HL-60/S4 treated with phorbol 12-myristate 13-acetate at 8.2 ng/mL for 4 days and 3 days (cell line): ENCODE measurements around the gene HOXC6.

Experiments
- in situ Hi-C: fragments of 300-500 bp; cut with MboI; formaldehyde crosslinking; loops from 2 replicates; pipeline ENCODE4 v1.15.0; 2022; ENCODE audit warnings: low sequenced_read_pairs

The HOXC6 gene

DNA sequence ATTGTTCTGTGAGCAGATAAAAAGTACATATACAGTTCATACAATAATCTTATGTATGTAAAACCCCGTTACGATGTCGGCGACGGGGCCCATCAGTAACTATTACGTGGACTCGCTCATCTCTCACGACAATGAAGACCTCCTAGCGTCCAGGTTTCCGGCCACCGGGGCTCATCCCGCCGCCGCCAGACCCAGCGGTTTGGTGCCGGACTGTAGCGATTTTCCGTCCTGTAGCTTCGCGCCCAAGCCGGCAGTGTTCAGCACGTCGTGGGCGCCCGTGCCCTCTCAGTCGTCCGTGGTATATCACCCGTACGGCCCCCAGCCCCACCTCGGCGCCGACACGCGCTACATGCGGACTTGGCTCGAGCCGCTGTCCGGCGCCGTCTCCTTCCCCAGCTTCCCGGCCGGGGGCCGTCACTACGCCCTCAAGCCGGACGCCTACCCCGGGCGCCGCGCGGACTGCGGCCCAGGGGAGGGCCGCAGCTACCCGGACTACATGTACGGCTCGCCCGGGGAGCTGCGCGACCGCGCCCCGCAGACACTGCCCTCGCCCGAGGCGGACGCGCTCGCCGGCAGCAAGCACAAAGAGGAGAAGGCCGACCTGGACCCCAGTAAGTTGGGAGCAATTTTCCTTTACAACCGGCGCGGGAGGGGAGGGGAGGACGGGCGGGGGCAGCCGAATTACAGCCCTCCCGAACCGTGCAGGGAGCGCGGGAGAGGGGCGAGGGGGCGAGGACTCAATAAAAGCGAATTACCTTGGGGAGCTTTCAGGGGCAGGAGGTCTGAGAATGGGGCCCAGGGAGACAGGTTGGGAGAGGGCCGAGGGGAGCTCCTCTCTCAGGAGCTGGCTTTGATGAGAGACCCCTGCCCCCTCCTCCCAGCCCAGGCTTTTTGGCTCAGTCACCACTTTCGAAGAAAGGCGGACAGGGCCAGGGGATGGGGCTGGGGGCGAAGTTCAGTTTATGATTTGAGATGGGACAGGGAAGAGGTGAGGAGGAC is 27.8 kb upstream of the HOXC6 start, which contains the start of gene HOXC9:
Gene HOXC9 (plus strand): TSS at position 46 of the 999 bp plus-strand sequence. CDS start 28 bp downstream, at position 74.
- in situ Hi-C loops = no loop called here

GRCh38 chr12:54001283-54002187 is 26.7 kb upstream of the HOXC6 start:
- in situ Hi-C loops = no loop called here

GRCh38 chr12:54002278-54002914 is 25.8 kb upstream of the HOXC6 start:
- in situ Hi-C loops = no loop called here

DNA sequence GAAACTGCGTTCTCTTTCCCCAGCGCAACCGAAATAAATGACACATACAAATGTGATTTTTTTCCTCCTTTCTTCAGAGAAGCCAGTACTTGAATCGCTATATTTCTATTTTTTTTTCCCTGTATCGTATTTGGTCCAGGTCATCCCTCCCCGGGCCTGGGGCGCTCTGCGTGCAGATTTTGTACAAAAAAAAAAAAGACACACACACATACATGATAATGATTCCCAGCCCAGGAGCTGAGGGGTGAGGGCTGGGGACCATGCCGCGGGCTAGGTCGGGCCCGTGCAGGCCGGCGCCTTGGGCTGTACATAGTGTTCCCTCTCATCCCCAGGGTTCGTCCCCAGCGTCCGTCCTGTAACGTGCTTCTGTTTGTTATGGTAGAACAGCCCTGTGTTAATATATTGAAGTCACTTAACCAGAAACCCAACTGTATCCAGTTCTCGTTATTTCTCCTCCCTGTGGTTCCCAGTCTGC is 25.3 kb upstream of the HOXC6 start:
- in situ Hi-C loops = no loop called here

DNA sequence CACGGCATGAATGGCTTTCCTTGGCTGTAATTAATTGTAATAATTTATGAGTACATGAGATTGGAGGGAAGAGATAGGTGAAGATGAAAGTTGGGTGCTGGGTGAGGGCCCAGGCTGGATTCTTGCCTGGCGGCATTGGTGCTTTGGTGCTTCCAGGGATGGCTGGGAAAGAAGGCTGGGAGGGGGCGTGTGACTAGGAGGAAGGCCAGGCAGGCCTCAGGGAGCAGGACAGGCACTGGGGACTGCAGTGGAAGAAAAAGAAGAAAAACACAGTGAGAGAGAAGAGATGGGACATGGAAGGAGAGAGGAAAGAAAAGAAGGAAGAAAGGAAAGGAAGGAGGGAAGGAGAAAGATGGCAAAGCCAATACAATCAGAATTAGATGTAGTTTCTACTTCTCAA is 24.6 kb upstream of the HOXC6 start:
- in situ Hi-C loops = no loop called here

DNA sequence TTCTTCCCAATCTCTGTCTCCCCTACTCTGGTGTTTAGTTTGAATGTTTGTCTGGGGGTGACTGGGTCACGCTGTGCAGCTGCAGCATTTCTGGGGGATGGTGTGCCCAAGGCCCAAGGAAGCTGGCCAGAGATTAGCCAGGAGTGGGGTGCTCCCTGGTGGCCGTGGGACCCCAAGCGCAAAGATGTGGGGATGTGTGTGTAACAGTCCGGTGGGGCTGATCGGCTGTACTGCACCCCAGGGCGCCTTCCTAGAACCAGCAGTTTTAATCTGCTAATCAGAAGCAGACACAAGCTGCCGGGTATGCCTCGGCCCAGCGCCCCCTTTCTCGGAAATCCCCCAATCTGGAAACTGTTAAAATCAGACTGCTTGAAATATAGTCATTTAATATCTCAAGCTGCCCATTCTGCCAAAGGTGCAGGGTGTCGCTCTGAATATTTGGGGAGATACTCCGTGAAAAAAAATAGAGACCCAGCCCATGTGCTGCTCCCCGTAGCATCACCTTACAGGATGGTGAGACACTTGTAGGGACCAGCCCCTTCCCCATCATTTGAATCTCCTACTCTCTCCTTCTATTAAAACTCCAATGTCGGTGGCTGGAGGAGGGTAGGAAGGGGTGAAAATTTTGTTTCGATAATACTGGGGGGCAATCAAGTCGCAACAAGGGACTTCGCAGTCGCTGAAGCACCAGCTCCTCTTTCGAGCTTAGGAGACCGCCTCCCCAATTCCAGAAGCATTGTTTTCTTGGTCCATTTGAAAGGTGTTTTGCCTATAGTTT is 24.0 kb upstream of the HOXC6 start:
- in situ Hi-C loops = no loop called here

DNA sequence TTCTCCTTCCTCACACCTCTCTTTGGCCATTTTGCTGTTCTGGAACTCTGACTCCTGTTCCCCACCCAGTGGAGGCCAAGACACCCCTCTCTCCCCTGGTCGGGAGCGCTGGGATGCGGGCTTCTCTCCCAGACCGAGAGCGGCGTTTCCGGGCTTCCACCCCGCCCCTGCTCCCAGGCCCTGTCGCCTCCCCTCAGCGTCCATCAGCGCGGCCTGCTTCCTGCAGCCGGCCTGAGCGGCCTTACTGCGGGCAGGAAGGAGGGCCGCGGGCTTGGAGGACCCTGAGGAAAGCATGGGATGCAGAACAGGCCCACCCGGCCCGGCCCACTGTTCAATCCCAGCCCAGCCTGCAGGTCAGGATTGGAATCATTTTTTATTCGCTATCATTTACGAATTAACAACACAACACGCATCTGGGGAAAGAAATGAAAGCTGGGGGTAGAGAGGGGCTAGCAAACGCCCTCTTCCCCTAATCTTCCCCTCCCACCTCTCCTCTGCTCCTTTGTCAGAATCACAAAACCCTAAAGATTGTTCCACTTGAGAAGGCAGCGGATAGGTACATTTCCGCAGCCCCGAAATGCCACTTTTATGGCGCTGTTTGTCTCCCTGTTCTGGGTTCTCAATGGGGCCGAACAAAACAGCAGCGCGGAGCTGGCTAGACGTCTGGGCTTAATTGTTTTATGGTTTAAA is 23.3 kb upstream of the HOXC6 start:
- in situ Hi-C loops = no loop called here

DNA sequence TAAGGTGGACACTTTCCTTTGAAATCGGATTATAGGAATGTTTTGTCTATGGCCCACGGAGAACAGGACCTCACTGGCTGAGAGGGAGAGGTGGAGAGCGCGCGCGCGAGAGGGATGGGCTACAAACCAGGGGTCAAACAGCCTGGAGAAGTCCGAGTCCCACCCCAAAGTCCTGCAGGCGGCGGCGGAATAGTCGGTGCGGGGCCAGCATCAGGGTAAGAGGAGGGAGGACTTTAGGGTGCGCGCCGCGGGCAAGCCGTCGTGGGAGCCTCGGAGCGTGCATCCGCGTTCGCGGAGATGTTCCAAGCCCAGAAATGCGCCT is 22.7 kb upstream of the HOXC6 start:
- in situ Hi-C loops = no loop called here

DNA sequence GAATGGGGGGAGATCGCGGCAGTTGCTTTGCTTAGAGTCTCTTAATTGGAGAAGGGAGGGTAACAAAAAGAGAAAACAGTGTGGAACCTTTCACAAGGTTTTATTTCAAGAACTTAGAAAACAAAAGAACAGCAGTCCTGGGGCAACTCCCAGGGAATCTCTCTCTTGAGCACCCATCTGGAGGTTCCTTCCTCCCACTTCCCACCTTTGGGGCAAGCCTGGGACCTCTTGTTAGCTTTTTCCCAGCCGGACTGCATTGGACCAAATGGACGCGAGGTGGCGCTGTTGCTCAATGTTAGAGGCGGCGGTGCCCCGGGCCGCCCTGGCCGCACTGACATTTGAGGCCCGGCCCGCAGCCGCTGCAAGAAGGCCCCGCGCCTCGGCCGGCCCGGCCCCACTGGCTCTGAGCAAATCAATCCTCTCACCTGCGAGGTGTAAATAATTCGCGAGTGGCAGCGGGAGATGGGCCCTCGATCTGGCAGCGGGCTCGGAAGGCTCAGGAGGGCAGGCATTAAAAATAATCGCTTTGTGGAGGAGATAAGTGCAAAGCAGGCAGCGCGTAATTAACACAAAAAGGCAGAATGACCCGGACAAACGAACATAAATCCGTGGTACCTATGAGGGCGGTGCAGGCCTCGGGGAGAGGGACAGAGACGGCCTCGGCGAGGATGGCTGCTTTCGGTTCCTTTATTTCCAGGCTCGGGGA is 22.2 kb upstream of the HOXC6 start:
- in situ Hi-C loops = no loop called here

- in situ Hi-C loops = no loop called here
Measured at GRCh38 chr12:54006559-54007220, 21.6 kb upstream of the HOXC6 start.

DNA sequence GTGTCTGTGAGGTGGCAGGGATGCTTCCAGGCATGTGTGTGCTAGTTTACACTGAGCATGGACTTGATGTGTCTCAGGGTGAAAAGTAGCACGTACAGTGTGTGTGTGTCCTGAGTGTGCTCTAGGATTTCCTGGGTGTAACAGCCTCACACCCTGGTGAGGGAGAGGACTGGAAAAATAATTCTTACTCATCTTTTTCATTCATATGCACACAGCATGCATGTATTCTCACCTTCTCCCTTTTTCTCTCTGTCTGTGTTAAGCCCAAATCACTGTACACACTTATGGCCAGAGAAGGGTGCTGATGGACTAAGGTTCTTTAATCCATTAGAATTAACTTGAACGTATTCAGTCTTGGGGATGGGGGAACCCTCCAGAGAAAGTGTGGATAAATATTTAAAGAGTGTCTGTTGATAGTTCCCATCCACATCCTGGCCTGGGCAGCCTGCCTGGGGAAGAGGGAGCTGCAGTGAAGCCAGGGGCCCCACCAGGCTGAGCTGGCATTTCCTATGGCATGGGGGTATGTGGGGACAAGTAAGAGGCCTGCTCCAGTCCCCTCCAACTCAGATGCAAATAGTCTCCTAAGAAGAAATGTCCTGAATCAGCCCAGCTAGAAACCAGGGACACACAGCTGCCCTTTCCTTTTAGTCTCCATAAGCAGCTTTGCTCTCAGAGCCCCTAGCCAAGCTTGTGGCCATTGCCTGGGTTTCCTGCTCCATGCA is 20.5 kb upstream of the HOXC6 start:
- in situ Hi-C loops = no loop called here

DNA sequence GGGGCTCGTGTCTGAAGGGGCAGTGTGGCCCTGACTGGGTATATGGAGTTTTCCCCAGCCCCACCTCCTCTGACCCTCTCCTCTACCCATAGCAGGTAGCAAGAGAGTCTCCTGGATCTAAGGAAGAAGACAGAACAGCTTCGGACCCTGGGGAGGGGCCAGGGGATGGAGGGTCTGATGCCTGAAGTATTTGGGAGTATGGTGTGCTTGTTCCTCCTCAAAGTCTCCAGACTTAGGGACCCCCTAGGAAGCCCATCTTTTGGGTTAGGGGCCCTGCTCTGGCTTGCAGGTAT is 20.0 kb upstream of the HOXC6 start:
- in situ Hi-C loops = no loop called here

DNA sequence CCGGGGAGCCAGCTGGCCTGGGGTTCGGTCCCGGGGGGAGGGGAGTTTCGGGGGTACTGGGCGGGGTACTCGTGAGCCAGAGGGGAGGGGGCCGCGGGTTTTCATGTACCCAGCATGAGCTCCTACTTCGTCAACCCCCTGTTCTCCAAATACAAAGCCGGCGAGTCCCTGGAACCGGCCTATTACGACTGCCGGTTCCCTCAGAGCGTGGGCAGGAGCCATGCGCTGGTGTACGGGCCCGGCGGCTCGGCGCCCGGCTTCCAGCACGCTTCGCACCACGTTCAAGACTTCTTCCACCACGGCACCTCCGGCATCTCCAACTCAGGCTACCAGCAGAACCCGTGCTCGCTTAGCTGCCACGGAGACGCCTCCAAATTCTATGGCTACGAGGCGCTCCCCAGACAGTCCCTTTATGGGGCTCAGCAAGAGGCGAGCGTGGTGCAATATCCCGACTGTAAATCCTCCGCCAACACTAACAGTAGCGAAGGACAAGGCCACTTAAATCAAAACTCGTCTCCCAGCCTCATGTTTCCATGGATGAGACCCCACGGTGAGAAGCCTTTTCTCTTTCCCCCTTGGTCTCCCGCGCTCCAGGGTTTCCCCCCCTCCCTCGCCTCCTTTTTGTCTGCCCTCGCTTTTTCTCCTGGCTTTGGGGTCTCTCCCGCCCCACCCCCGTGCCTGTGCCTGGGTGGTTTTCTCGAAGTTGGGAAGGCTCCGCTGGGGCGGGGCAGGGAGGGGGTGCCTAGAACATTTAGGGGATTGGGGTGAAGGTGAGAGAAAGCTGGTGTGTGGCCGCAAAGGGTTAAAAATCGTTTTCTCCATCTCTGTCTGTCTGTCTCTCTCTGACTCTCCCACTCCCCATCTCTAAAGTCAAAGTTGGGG is 18.8 kb upstream of the HOXC6 start:
- in situ Hi-C loops = loop anchor here (10.0 kb wide), 1 partner anchor 185 kb away; no protein-coding TSS in a partner anchor

- in situ Hi-C loops = loop anchor here (10.0 kb wide), 1 partner anchor 184 kb away; no protein-coding TSS in a partner anchor
Measured at GRCh38 chr12:54010053-54010971, 17.9 kb upstream of the HOXC6 start.

- in situ Hi-C loops = loop anchor here (10.0 kb wide), 1 partner anchor 184 kb away; no protein-coding TSS in a partner anchor
Measured at GRCh38 chr12:54010972-54011664, 17.1 kb upstream of the HOXC6 start.
